SU-DHL-6 (cell line): ENCODE results near the gene MYL6B.
"Not testable (repeated sequence)": the region's sequence is repeated elsewhere in the genome, so short reads cannot be mapped to it uniquely, and the experiment has no call there.

Experiments used
- H2AFZ ChIP-seq: fragments of 200-600 bp; sonication (generic); 2 replicates; pipeline ENCODE4 v1.6.1; 2014; ENCODE audit warnings: low read depth, mild to moderate bottlenecking, moderate library complexity, mixed read lengths, antibody characterized with exemption, low read length; ENCODE audit not compliant: severe bottlenecking
- H3F3A ChIP-seq: fragments of 200-600 bp; shearing (Covaris generic); 2 replicates; pipeline ENCODE4 v1.6.0; 2016; ENCODE audit warnings: antibody characterized with exemption, mild to moderate bottlenecking; ENCODE audit not compliant: insufficient read depth
- H3K27ac ChIP-seq: fragments of 200-600 bp; sonication (generic); 2 replicates; pipeline ENCODE4 v1.5.1; 2016; ENCODE audit warnings: low read depth, mild to moderate bottlenecking, low read length, moderate library complexity, mixed read lengths
- H3K27me3 ChIP-seq: fragments of 200-600 bp; sonication (generic), shearing (Covaris generic); 2 replicates; pipeline ENCODE4 v1.6.0; 2014; ENCODE audit warnings: mild to moderate bottlenecking, low read length
- H3K36me3 ChIP-seq: fragments of 200-600 bp; sonication (generic); 2 replicates; pipeline ENCODE4 v1.6.1; 2014; ENCODE audit warnings: mild to moderate bottlenecking, low read length, mixed read lengths
- H3K4me2 ChIP-seq: fragments of 300-600, 200-600 bp; shearing (Covaris generic), sonication (generic); 2 replicates; pipeline ENCODE4 v1.6.0; 2014; ENCODE audit warnings: low read length, low read depth, mild to moderate bottlenecking; ENCODE audit not compliant: poor library complexity, severe bottlenecking
- H3K4me3 ChIP-seq: fragments of 200-600 bp; sonication (generic); 2 replicates; pipeline ENCODE4 v1.5.1; 2014; ENCODE audit warnings: antibody characterized with exemption, low read length, mild to moderate bottlenecking, mixed read lengths; ENCODE audit not compliant: insufficient read depth, poor library complexity, severe bottlenecking
- H3K79me2 ChIP-seq: fragments of 200-600 bp; sonication (generic); 2 replicates; pipeline ENCODE4 v1.6.1; 2014; ENCODE audit warnings: mild to moderate bottlenecking, low read length, moderate library complexity; ENCODE audit not compliant: insufficient read depth
- H3K9ac ChIP-seq: fragments of 200-600 bp; sonication (generic); 2 replicates; pipeline ENCODE4 v1.7.0; 2014; ENCODE audit warnings: mild to moderate bottlenecking, low read length
- H3K9me2 ChIP-seq: fragments of 200-600 bp; sonication (generic); replicated peaks from 2 replicates; pipeline ENCODE4 v1.6.1; 2014; ENCODE audit warnings: low read length; ENCODE audit not compliant: insufficient read depth
- H3K9me3 ChIP-seq: fragments of 200-600 bp; sonication (generic); 2 replicates; pipeline ENCODE4 v1.6.1; 2014; ENCODE audit warnings: low read length, mixed read lengths; ENCODE audit not compliant: insufficient read depth
- H4K20me1 ChIP-seq: fragments of 200-600 bp; sonication (generic); 2 replicates; pipeline ENCODE4 v1.6.1; 2014; ENCODE audit warnings: low read depth, mild to moderate bottlenecking, antibody characterized with exemption, low read length, moderate library complexity, mixed read lengths
- CTCF ChIP-seq: fragments of 200-600 bp; sonication (generic); IDR thresholded peaks from one replicate; pipeline ENCODE4 v1.5.1; 2017; ENCODE audit warnings: antibody characterized with exemption, mild to moderate bottlenecking, low read length, moderate library complexity; ENCODE audit not compliant: insufficient read depth, poor library complexity, severe bottlenecking
- EZH2phosphoT487 ChIP-seq: fragments of 200-600 bp; sonication (generic), shearing (Covaris generic); conservative IDR thresholded peaks from 2 replicates; pipeline ENCODE4 v1.6.1; 2018; ENCODE audit warnings: mild to moderate bottlenecking, antibody characterized with exemption, low read length, moderate library complexity, mixed read lengths

MYL6B gene

GRCh38 chr12:56115329-56115728 lies 37.1 kb upstream of the MYL6B start:
- peak overlapping the region; percentile 91 for H3K27ac ChIP-seq
- H4K20me1 ChIP-seq, result no peaks in the 10 kb centered on the region
- H3K27me3 ChIP-seq, result no peaks in the 10 kb centered on the region
- H3K79me2 ChIP-seq, result peaks cover 21% of the 10 kb centered on the region
- H3K4me3 ChIP-seq, result peak overlapping the region; percentile 89
- no peaks in the 10 kb centered on the region for H3K9me2 ChIP-seq
- peak overlapping the region; percentile 86 for H3K4me2 ChIP-seq
- H3K36me3 ChIP-seq, result peaks cover 16% of the 10 kb centered on the region
- H2AFZ ChIP-seq, result no peak overlapping the region
- no peak for TF ChIP-seq CTCF
- peaks cover 75% of the 10 kb centered on the region for H3F3A ChIP-seq
- H3K9ac ChIP-seq, result peak overlapping the region; percentile 85
- no peaks in the 10 kb centered on the region for H3K9me3 ChIP-seq

GRCh38 chr12:56116267-56117081 lies 35.9 kb upstream of the MYL6B start, which contains the start of gene RPL41:
TSS of gene RPL41 (plus strand) at chr12:56116633.
- H4K20me1 ChIP-seq, result no peaks in the 10 kb centered on the region
- peaks cover 8% of the 10 kb centered on the region; the same call in 1 of the 2 replicates for H3K36me3 ChIP-seq
- H2AFZ ChIP-seq, result peak within 1 kb of the TSS; percentile 13
- H3K79me2 ChIP-seq, result peaks cover 21% of the 10 kb centered on the region
- no peaks in the 10 kb centered on the region for H3K9me3 ChIP-seq
- peaks cover 64% of the 10 kb centered on the region for H3F3A ChIP-seq
- TF ChIP-seq CTCF, result no peak
- TF ChIP-seq EZH2phosphoT487, result no peak
- no peaks in the 10 kb centered on the region for H3K27me3 ChIP-seq
- H3K4me2 ChIP-seq, result peak within 1 kb of the TSS; percentile 86
- peak within 1 kb of the TSS; percentile 89 for H3K4me3 ChIP-seq
- H3K27ac ChIP-seq, result peak within 1 kb of the TSS; percentile 91
- no peaks in the 10 kb centered on the region for H3K9me2 ChIP-seq
- peak within 1 kb of the TSS; percentile 85 for H3K9ac ChIP-seq

GRCh38 chr12:56117082-56117706 lies 35.2 kb upstream of the MYL6B start:
- H3K4me2 ChIP-seq, result peak overlapping the region; percentile 86
- not testable (repeated sequence) for H3K9me3 ChIP-seq, H2AFZ ChIP-seq, H3K27me3 ChIP-seq, H3K36me3 ChIP-seq, H4K20me1 ChIP-seq, H3K9me2 ChIP-seq
- H3K27ac ChIP-seq, result peak overlapping the region; percentile 91
- peaks cover 60% of the 10 kb centered on the region for H3F3A ChIP-seq
- H3K4me3 ChIP-seq, result peak overlapping the region; percentile 89
- H3K79me2 ChIP-seq, result peaks cover 21% of the 10 kb centered on the region
- peak overlapping the region; percentile 85 for H3K9ac ChIP-seq
